ENCODE results near the gene SH3BP2. TPM values are rescaled to one million over a fixed set of nuclear protein-coding genes. Genes with fewer than 3 reads are reported as not detected.
"Not testable (repeated sequence)": the region's sequence is repeated elsewhere in the genome, so short reads cannot be mapped to it uniquely, and the experiment has no call there.

Gene SH3BP2
- polyA plus RNA-seq, 2 donors: 14.3 to 45.1 TPM

DNA sequence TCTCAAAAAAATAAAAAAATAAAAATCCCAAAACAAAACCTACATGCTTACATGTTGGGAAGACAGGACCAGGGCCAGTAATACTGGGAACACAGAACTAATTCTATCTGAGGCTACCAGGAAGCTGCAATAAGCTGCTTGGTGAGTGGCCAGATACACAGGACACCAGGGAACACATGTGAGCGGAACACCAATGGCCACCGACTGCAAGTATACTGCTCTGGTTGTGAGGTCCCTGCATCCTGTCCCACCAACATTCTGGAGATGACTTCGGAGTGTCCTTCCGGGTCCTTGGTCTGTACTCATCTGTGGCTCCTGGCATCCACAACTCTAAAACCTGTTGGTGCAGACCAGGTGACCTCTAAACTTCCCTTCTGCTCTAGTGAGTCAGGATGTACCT lies 39.4 kb upstream of the SH3BP2 start:
- Histone ChIP-seq H3K4me1 (ENCODE audit: control insufficient read depth in 2 of 2, insufficient read depth in 2 of 2, low read length in 1 of 2) (peaks cover 0 to 14% of the 10 kb centered on the region in 2 donors), H3K27ac (ENCODE audit: low read depth in 2 of 2, low read length in 1 of 2) (peak overlapping the region in 1 of 2 donors; percentile 59), H3K4me3 (ENCODE audit: low read depth in 1 of 2, low read length in 2 of 2) (no peak overlapping the region), H3K27me3 (ENCODE audit: control insufficient read depth in 1 of 2, insufficient read depth in 2 of 2, low read length in 2 of 2) (no peaks in the 10 kb centered on the region), H3K36me3 (ENCODE audit: control insufficient read depth in 2 of 2, insufficient read depth in 2 of 2, low read length in 1 of 2) (peaks cover 0 to 6% of the 10 kb centered on the region in 2 donors), H3K9me3 (ENCODE audit: control insufficient read depth in 2 of 2, insufficient read depth in 1 of 2, low read depth in 1 of 2, low read length in 1 of 2) (no peaks in the 10 kb centered on the region)
- 83 to 89% methylated on average over 4 of the region's 4 CpGs for WGBS, 2 donors

GRCh38 chr4:2754848-2755819 lies 37.8 kb upstream of the SH3BP2 start:
- Histone ChIP-seq H3K27me3 (ENCODE audit: control insufficient read depth in 1 of 2, insufficient read depth in 2 of 2, low read length in 2 of 2) (no peaks in the 10 kb centered on the region), H3K4me1 (ENCODE audit: control insufficient read depth in 2 of 2, insufficient read depth in 2 of 2, low read length in 1 of 2) (peaks cover 0 to 14% of the 10 kb centered on the region in 2 donors), H3K27ac (ENCODE audit: low read depth in 2 of 2, low read length in 1 of 2) (peak overlapping the region; percentile 92 to 93), H3K9me3 (ENCODE audit: control insufficient read depth in 2 of 2, insufficient read depth in 1 of 2, low read depth in 1 of 2, low read length in 1 of 2) (no peaks in the 10 kb centered on the region), H3K36me3 (ENCODE audit: control insufficient read depth in 2 of 2, insufficient read depth in 2 of 2, low read length in 1 of 2) (peaks cover 0 to 6% of the 10 kb centered on the region in 2 donors), H3K4me3 (ENCODE audit: low read depth in 1 of 2, low read length in 2 of 2) (peak overlapping the region; percentile 61 to 86)
- WGBS, 2 donors: 40 to 44% methylated on average over 23 of the region's 23 CpGs

DNA sequence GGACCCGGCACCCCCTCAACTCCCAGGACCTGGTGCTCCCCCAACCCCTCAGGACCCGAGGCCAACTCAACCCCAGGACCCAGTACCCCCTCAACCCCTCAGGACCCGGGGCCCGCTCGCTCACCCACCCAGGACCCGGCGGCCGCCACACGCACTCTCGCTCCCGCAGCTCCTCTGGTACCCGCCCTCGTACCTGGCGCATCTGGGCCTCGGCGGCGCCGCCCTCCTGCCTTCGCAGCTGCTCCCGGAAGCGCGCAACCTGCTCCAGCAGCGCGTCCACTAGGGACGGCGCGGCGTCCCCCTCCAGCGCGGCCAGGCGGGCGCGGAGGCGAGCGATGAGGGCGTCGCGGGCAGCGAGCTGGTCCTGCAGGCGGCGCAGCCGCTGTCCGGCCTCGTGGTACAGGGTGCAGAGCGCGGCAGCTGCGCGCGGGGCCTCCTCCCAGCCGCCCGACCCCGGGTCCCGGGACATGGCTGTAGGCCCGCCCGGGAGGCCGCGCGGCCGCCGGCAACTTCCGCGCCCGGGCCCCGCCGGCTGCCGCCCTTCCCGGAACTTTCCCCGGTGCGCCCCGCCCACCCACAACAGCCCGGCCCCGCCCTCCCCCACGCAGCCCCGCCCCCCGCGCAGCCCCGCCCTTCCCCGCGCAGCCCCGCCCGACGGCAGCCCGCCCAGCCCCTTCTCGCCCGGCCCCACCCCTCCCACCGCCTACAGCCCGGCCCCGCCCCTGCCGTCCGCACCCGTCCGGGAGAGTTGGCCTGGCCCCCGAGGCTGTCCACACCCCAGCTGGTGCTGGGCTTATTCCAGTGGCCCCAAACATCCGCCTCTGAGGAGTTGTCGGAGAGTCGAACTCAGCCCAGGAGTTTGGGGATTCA lies 36.8 kb upstream of the SH3BP2 start, which contains the start of gene TNIP2:
TNIP2 (minus strand) TSS at position 516 of the 870 bp plus-strand sequence; CDS start at position 469, 47 bp downstream.
- H3K9me3 ChIP-seq (ENCODE audit: control insufficient read depth in 2 of 2, insufficient read depth in 1 of 2, low read depth in 1 of 2, low read length in 1 of 2): no peaks in the 10 kb centered on the region
- H3K4me3 ChIP-seq (ENCODE audit: low read depth in 1 of 2, low read length in 2 of 2): peak within 1 kb of the TSS; percentile 61 to 86
- WGBS, 2 donors: 0% methylated on average over 48 to 95 of the region's 96 CpGs
- no peaks in the 10 kb centered on the region for H3K27me3 ChIP-seq (ENCODE audit: control insufficient read depth in 1 of 2, insufficient read depth in 2 of 2, low read length in 2 of 2)
- peaks cover 0 to 2% of the 10 kb centered on the region in 2 donors for H3K36me3 ChIP-seq (ENCODE audit: control insufficient read depth in 2 of 2, insufficient read depth in 2 of 2, low read length in 1 of 2)
- H3K4me1 ChIP-seq (ENCODE audit: control insufficient read depth in 2 of 2, insufficient read depth in 2 of 2, low read length in 1 of 2): peaks cover 0 to 13% of the 10 kb centered on the region in 2 donors
- H3K27ac ChIP-seq (ENCODE audit: low read depth in 2 of 2, low read length in 1 of 2): peak within 1 kb of the TSS; percentile 92 to 93

GRCh38 chr4:2756691-2757350 lies 36.1 kb upstream of the SH3BP2 start:
- H3K27me3 ChIP-seq (ENCODE audit: control insufficient read depth in 1 of 2, insufficient read depth in 2 of 2, low read length in 2 of 2): no peaks in the 10 kb centered on the region
- 65 to 70% methylated on average over 25 of the region's 25 CpGs for WGBS, 2 donors
- H3K9me3 ChIP-seq (ENCODE audit: control insufficient read depth in 2 of 2, insufficient read depth in 1 of 2, low read depth in 1 of 2, low read length in 1 of 2): no peaks in the 10 kb centered on the region
- peaks cover 0 to 2% of the 10 kb centered on the region in 2 donors for H3K36me3 ChIP-seq (ENCODE audit: control insufficient read depth in 2 of 2, insufficient read depth in 2 of 2, low read length in 1 of 2)
- no peak overlapping the region for H3K4me3 ChIP-seq (ENCODE audit: low read depth in 1 of 2, low read length in 2 of 2)
- peaks cover 3 to 16% of the 10 kb centered on the region in 2 donors for H3K4me1 ChIP-seq (ENCODE audit: control insufficient read depth in 2 of 2, insufficient read depth in 2 of 2, low read length in 1 of 2)
- H3K27ac ChIP-seq (ENCODE audit: low read depth in 2 of 2, low read length in 1 of 2): peak overlapping the region; percentile 44 to 57

DNA sequence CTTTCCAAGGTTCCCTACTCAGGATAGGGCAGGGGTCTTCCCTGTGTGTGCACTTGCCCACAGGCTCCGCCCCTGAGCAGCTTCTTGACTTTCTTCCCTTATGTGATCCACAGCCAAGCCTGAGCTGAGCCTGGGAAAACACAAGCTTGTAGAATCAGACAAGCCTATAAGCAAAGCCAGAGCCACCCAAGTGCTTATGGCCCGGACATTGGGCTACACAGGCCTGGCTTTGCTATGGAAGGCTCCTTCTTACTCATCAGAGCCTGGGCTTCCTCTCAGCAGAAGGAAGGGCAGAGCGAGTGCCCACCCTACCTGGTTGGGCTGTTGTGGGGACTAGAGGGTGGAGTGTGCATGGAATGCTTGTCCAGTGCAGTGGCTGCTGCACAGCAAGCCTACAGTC lies 35.5 kb upstream of the SH3BP2 start:
- Histone ChIP-seq H3K27ac (ENCODE audit: low read depth in 2 of 2, low read length in 1 of 2) (no peak overlapping the region), H3K4me1 (ENCODE audit: control insufficient read depth in 2 of 2, insufficient read depth in 2 of 2, low read length in 1 of 2) (peaks cover 3 to 16% of the 10 kb centered on the region in 2 donors), H3K4me3 (ENCODE audit: low read depth in 1 of 2, low read length in 2 of 2) (no peak overlapping the region)

DNA sequence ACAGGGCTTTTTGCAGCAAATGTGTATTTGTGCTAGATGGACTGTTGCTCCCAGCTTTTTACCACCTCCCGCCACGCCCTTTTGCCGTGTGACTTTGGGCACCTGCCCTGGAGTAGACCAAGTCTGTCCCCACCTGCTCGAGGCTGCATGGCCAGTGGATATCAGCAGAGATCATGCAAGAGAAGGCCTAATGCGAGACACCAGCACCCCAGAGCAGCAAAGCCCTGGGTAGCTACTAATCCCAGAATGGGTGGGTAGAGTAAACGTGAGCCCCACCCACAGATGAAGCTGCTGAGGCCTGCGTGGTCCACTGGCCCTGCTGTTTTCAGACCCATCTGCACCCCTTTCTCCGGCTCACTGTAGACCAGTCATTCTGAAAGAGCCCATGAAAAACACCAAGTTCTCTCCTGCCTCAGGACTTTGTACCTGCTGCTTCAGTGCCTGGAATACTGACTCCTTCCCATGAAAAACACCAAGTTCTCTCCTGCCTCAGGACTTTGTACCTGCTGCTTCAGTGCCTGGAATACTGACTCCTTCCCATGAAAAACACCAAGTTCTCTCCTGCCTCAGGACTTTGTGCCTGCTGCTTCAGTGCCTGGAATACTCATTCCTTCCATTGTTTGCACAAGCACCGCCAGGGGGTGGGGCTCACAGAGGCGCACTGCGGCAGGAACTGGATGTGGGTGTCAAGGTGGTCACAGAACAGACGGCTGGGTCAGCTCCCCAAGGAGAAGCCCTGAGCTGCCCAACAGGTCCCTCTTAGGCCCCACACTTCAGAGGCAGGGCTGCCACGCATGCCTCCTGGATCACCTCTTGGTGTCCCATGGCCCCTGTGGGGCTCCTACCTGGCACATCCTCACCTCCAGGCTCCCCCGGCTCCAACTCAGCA lies 31.6 kb upstream of the SH3BP2 start:
- no peaks in the 10 kb centered on the region for H3K9me3 ChIP-seq (ENCODE audit: control insufficient read depth in 2 of 2, insufficient read depth in 1 of 2, low read depth in 1 of 2, low read length in 1 of 2)
- peaks cover 3 to 6% of the 10 kb centered on the region in 2 donors for H3K4me1 ChIP-seq (ENCODE audit: control insufficient read depth in 2 of 2, insufficient read depth in 2 of 2, low read length in 1 of 2)
- H3K36me3 ChIP-seq (ENCODE audit: control insufficient read depth in 2 of 2, insufficient read depth in 2 of 2, low read length in 1 of 2): no peaks in the 10 kb centered on the region
- 49 to 60% methylated on average over 14 of the region's 14 CpGs for WGBS, 2 donors
- H3K27me3 ChIP-seq (ENCODE audit: control insufficient read depth in 1 of 2, insufficient read depth in 2 of 2, low read length in 2 of 2): no peaks in the 10 kb centered on the region
- no peak overlapping the region for H3K4me3 ChIP-seq (ENCODE audit: low read depth in 1 of 2, low read length in 2 of 2)
- no peak overlapping the region for H3K27ac ChIP-seq (ENCODE audit: low read depth in 2 of 2, low read length in 1 of 2)

More for the DNA sequence above, 35.5 kb upstream of the SH3BP2 start:
- H3K9me3 ChIP-seq (ENCODE audit: control insufficient read depth in 2 of 2, insufficient read depth in 1 of 2, low read depth in 1 of 2, low read length in 1 of 2): no peaks in the 10 kb centered on the region
- H3K27me3 ChIP-seq (ENCODE audit: control insufficient read depth in 1 of 2, insufficient read depth in 2 of 2, low read length in 2 of 2): no peaks in the 10 kb centered on the region
- no peaks in the 10 kb centered on the region for H3K36me3 ChIP-seq (ENCODE audit: control insufficient read depth in 2 of 2, insufficient read depth in 2 of 2, low read length in 1 of 2)
- 92 to 93% methylated on average over 3 of the region's 3 CpGs for WGBS, 2 donors

- Histone ChIP-seq H3K9me3 (ENCODE audit: control insufficient read depth in 2 of 2, insufficient read depth in 1 of 2, low read depth in 1 of 2, low read length in 1 of 2) (no peaks in the 10 kb centered on the region), H3K4me1 (ENCODE audit: control insufficient read depth in 2 of 2, insufficient read depth in 2 of 2, low read length in 1 of 2) (peaks cover 3 to 6% of the 10 kb centered on the region in 2 donors), H3K4me3 (ENCODE audit: low read depth in 1 of 2, low read length in 2 of 2) (no peak overlapping the region), H3K27me3 (ENCODE audit: control insufficient read depth in 1 of 2, insufficient read depth in 2 of 2, low read length in 2 of 2) (no peaks in the 10 kb centered on the region), H3K27ac (ENCODE audit: low read depth in 2 of 2, low read length in 1 of 2) (no peak overlapping the region), H3K36me3 (ENCODE audit: control insufficient read depth in 2 of 2, insufficient read depth in 2 of 2, low read length in 1 of 2) (no peaks in the 10 kb centered on the region)
- WGBS, 2 donors: 64 to 73% methylated on average over 5 of the region's 5 CpGs
Observed at GRCh38 chr4:2762048-2762447, 30.8 kb upstream of the SH3BP2 start.

GRCh38 chr4:2762486-2763370 lies 30.2 kb upstream of the SH3BP2 start:
- H3K4me1 ChIP-seq (ENCODE audit: control insufficient read depth in 2 of 2, insufficient read depth in 2 of 2, low read length in 1 of 2); H3K36me3 ChIP-seq (ENCODE audit: control insufficient read depth in 2 of 2, insufficient read depth in 2 of 2, low read length in 1 of 2); H3K27ac ChIP-seq (ENCODE audit: low read depth in 2 of 2, low read length in 1 of 2); H3K4me3 ChIP-seq (ENCODE audit: low read depth in 1 of 2, low read length in 2 of 2); H3K27me3 ChIP-seq (ENCODE audit: control insufficient read depth in 1 of 2, insufficient read depth in 2 of 2, low read length in 2 of 2); H3K9me3 ChIP-seq (ENCODE audit: control insufficient read depth in 2 of 2, insufficient read depth in 1 of 2, low read depth in 1 of 2, low read length in 1 of 2): not testable (repeated sequence)
- 95 to 97% methylated on average over 36 to 42 of the region's 42 CpGs for WGBS, 2 donors

All from esophagus (tissue), 2 donors.